Mammary epithelial cell (primary cell): ENCODE measurements around the gene H2BK1.

ENCODE experiments used
- CTCF ChIP-seq, 2 donors: IDR thresholded peaks in 1 of 2; conservative IDR thresholded peaks in 1 of 2; 2 replicates each; pipeline ENCODE4 v1.5.1; 2011 to 2012; ENCODE audit warnings: inconsistent platforms in 2 of 2, low read length in 2 of 2, mild to moderate bottlenecking in 2 of 2, control low read depth in 1 of 2, low read depth in 1 of 2; ENCODE audit not compliant: insufficient read depth in 1 of 2; ENCODE audit errors: extremely low read depth in 1 of 2
- EZH2 ChIP-seq: IDR thresholded peaks from 2 replicates; pipeline ENCODE4 v1.6.1; 2012; ENCODE audit warnings: low read length, inconsistent platforms, borderline replicate concordance

- TF ChIP-seq CTCF (conservative IDR thresholded peaks at IDR 0.05 in 1 of 2, IDR thresholded peaks at IDR 0.05 in 1 of 2; ENCODE audit: extremely low read depth in 1 of 2, insufficient read depth in 1 of 2, low read depth in 1 of 2, low read length in 2 of 2), result no peak
- TF ChIP-seq EZH2, result no peak
Measured at GRCh38 chr7:151202836-151203235, 7.5 kb downstream of the H2BK1 start.
